Measurements from ENCODE around the gene RNU1-3. TPM values are rescaled to one million over a fixed set of nuclear protein-coding genes. Genes with fewer than 3 reads are reported as not detected.
"Not testable (repeated sequence)": the region's sequence is repeated elsewhere in the genome, so short reads cannot be mapped to it uniquely, and the experiment has no call there.

The RNU1-3 gene
- total RNA-seq, 1 donor from 2014 or later = 2,859 TPM

GRCh38 chr1:16692717-16693448 is 26.1 kb upstream of the RNU1-3 start:
- not testable (repeated sequence) for H3K4me1 Mint-ChIP-seq (ENCODE audit: unreplicated experiment); H3K27me3 Mint-ChIP-seq (ENCODE audit: unreplicated experiment); H3K36me3 Mint-ChIP-seq (ENCODE audit: unreplicated experiment); DNase-seq (ENCODE audit: extremely low spot score, unreplicated experiment); H3K9me3 Mint-ChIP-seq (ENCODE audit: unreplicated experiment); H3K27ac Mint-ChIP-seq (ENCODE audit: unreplicated experiment); H3K4me3 Mint-ChIP-seq (ENCODE audit: unreplicated experiment)

GRCh38 chr1:16692283-16692682 is 25.5 kb upstream of the RNU1-3 start:
- H3K27ac Mint-ChIP-seq (ENCODE audit: unreplicated experiment); H3K4me3 Mint-ChIP-seq (ENCODE audit: unreplicated experiment); H3K27me3 Mint-ChIP-seq (ENCODE audit: unreplicated experiment); H3K4me1 Mint-ChIP-seq (ENCODE audit: unreplicated experiment); DNase-seq (ENCODE audit: extremely low spot score, unreplicated experiment); H3K36me3 Mint-ChIP-seq (ENCODE audit: unreplicated experiment); H3K9me3 Mint-ChIP-seq (ENCODE audit: unreplicated experiment): not testable (repeated sequence)

GRCh38 chr1:16690971-16691682 is 24.4 kb upstream of the RNU1-3 start:
- not testable (repeated sequence) for H3K36me3 Mint-ChIP-seq (ENCODE audit: unreplicated experiment); H3K27ac Mint-ChIP-seq (ENCODE audit: unreplicated experiment); H3K4me3 Mint-ChIP-seq (ENCODE audit: unreplicated experiment); H3K27me3 Mint-ChIP-seq (ENCODE audit: unreplicated experiment); DNase-seq (ENCODE audit: extremely low spot score, unreplicated experiment); H3K9me3 Mint-ChIP-seq (ENCODE audit: unreplicated experiment); H3K4me1 Mint-ChIP-seq (ENCODE audit: unreplicated experiment)

GRCh38 chr1:16687132-16687800 is 20.5 kb upstream of the RNU1-3 start:
- not testable (repeated sequence) for H3K27me3 Mint-ChIP-seq (ENCODE audit: unreplicated experiment); H3K36me3 Mint-ChIP-seq (ENCODE audit: unreplicated experiment); DNase-seq (ENCODE audit: extremely low spot score, unreplicated experiment); H3K4me1 Mint-ChIP-seq (ENCODE audit: unreplicated experiment); H3K4me3 Mint-ChIP-seq (ENCODE audit: unreplicated experiment); H3K27ac Mint-ChIP-seq (ENCODE audit: unreplicated experiment); H3K9me3 Mint-ChIP-seq (ENCODE audit: unreplicated experiment)

GRCh38 chr1:16685445-16686371 is 19.0 kb upstream of the RNU1-3 start:
- not testable (repeated sequence) for H3K4me3 Mint-ChIP-seq (ENCODE audit: unreplicated experiment); H3K36me3 Mint-ChIP-seq (ENCODE audit: unreplicated experiment); H3K27ac Mint-ChIP-seq (ENCODE audit: unreplicated experiment); DNase-seq (ENCODE audit: extremely low spot score, unreplicated experiment); H3K4me1 Mint-ChIP-seq (ENCODE audit: unreplicated experiment); H3K27me3 Mint-ChIP-seq (ENCODE audit: unreplicated experiment); H3K9me3 Mint-ChIP-seq (ENCODE audit: unreplicated experiment)

- H3K27me3 Mint-ChIP-seq (ENCODE audit: unreplicated experiment); H3K4me3 Mint-ChIP-seq (ENCODE audit: unreplicated experiment): not testable (repeated sequence)
Observed at GRCh38 chr1:16684738-16685337, 18.1 kb upstream of the RNU1-3 start.

DNA sequence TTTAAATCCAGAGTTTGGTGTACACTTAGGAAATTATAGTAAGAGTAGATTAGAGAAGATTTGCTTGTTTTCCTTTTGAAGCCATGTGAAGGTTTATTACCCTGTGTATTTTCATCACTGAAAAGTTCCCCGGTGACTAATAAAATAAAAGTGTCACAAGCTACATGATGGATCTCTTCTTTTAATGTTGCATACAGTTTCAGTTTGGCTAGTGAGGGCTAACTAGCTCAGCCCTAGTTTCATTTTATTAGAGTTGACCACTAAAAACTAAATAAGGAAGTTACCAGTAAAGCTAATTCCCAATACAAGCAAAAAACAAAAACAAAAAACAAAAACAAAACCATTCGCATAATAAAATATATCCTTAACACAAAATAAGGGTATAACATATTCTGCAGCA is 17.4 kb upstream of the RNU1-3 start:
- H3K9me3 Mint-ChIP-seq (ENCODE audit: unreplicated experiment); DNase-seq (ENCODE audit: extremely low spot score, unreplicated experiment); H3K36me3 Mint-ChIP-seq (ENCODE audit: unreplicated experiment); H3K4me3 Mint-ChIP-seq (ENCODE audit: unreplicated experiment); H3K4me1 Mint-ChIP-seq (ENCODE audit: unreplicated experiment); H3K27ac Mint-ChIP-seq (ENCODE audit: unreplicated experiment): not testable (repeated sequence)
- peaks cover 12% of the 10 kb centered on the region for H3K27me3 Mint-ChIP-seq (ENCODE audit: unreplicated experiment)

More at GRCh38 chr1:16684738-16685337, 18.1 kb upstream of the RNU1-3 start:
- H3K27ac Mint-ChIP-seq (ENCODE audit: unreplicated experiment); H3K36me3 Mint-ChIP-seq (ENCODE audit: unreplicated experiment); DNase-seq (ENCODE audit: extremely low spot score, unreplicated experiment); H3K4me1 Mint-ChIP-seq (ENCODE audit: unreplicated experiment); H3K9me3 Mint-ChIP-seq (ENCODE audit: unreplicated experiment): not testable (repeated sequence)
- peak; percentile 52 for TF ChIP-seq CTCF (IDR thresholded peaks at IDR 0.05)

DNA sequence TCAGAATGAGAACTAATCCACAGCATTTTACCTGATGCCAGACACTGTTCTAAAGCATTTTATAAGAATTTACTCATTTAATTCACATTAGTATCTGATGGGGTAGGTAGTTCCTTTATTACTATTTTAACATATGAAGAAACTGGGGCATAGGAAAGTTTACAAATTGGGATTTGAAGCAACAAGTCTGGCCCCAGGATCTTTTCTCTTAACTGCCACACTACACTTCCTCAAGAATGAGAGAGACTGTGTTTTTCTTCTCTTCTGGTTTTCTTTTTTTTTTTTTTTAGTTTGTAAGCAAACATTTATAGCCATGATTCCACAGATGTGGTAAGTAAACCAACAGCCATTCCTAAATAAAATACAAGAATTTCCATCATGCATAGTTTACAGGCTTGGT is 16.1 kb upstream of the RNU1-3 start:
- H3K9me3 Mint-ChIP-seq (ENCODE audit: unreplicated experiment); H3K4me1 Mint-ChIP-seq (ENCODE audit: unreplicated experiment); H3K4me3 Mint-ChIP-seq (ENCODE audit: unreplicated experiment); H3K36me3 Mint-ChIP-seq (ENCODE audit: unreplicated experiment); DNase-seq (ENCODE audit: extremely low spot score, unreplicated experiment); H3K27ac Mint-ChIP-seq (ENCODE audit: unreplicated experiment): not testable (repeated sequence)
- peaks cover 26% of the 10 kb centered on the region for H3K27me3 Mint-ChIP-seq (ENCODE audit: unreplicated experiment)

DNA sequence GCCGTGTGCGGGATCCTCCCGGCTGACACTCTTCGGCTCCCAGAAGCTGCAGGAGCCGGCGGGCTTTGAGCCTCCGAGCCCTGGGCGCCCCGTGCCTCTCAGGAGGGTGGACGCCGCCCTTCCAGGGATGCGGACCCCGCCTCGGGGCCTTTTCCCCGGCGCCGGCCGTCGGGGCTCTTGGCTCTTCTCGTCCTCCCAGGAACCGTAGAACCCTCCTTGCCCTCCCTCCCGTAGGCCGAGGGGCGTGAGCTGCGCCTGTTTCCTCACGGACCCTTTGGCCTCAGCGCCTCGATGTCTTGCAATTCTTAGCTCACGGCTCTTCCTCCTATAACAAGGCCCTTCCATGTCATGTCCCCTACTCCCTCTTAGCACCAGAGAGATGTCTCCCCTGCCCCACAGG is 13.6 kb upstream of the RNU1-3 start:
- H3K27ac Mint-ChIP-seq (ENCODE audit: unreplicated experiment); H3K4me3 Mint-ChIP-seq (ENCODE audit: unreplicated experiment); H3K36me3 Mint-ChIP-seq (ENCODE audit: unreplicated experiment); H3K4me1 Mint-ChIP-seq (ENCODE audit: unreplicated experiment); DNase-seq (ENCODE audit: extremely low spot score, unreplicated experiment); H3K9me3 Mint-ChIP-seq (ENCODE audit: unreplicated experiment): not testable (repeated sequence)
- H3K27me3 Mint-ChIP-seq (ENCODE audit: unreplicated experiment) = peaks cover 30% of the 10 kb centered on the region

All from osteocyte (in vitro differentiated cells).